PC-9 (cell line): ENCODE data around the gene FGF23.

Experiments used
- EZH2 ChIP-seq: fragments of 200-600 bp; sonication (generic); IDR thresholded peaks from 2 replicates; pipeline ENCODE4 v1.8.0; 2017; ENCODE audit warnings: antibody characterized with exemption, low read depth
- TF ChIP-seq, protein P1 (sequence below): fragments of 200-600 bp; sonication (generic); conservative IDR thresholded peaks from 2 replicates; pipeline ENCODE4 v1.6.1; 2017; ENCODE audit warnings: mixed run types, antibody characterized with exemption, mild to moderate bottlenecking, moderate library complexity

DNA sequence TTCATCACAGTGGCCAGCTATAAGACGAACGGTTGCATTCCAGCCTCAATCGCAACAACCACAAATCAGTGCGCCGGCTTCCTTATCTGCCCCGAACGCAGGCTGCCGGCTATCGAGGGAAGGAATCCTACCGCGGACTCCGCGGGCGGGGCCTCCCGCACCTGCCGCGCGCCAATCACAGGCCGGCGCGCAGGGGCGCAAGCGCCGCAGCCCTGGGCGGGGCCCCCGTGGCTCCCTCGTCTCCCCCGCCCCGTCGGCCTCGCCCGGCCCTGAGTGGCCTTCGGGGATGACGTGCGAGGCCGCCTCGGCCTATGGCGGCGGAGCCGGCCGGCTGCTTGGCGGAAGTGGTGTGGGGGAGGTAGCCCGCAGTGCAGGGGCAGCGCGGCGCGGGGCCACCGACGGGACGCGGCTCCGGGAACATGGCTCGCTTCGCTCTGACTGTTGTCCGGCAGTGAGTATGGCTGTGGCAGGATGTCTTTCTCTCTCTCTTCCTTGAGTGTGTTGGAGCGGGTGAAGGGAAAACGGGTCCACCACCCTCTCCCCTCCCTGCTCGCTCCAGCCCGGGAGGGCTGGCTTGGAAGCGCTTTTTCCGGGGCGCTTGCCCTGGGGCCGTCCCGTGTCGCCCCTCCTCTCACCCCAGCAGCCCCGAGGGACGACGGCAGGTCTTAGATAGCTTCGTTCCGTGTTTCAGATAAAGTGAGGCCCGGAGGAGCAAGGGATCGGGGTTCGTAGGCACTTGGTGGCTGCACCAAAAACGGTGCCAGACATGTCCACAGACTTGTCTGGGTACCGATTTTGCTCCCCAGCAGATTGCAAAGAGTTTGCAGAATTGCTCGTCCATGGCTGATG, 58.4 kb downstream of the FGF23 start, which contains the start of gene TIGAR:
- TF ChIP-seq, protein P1, sequence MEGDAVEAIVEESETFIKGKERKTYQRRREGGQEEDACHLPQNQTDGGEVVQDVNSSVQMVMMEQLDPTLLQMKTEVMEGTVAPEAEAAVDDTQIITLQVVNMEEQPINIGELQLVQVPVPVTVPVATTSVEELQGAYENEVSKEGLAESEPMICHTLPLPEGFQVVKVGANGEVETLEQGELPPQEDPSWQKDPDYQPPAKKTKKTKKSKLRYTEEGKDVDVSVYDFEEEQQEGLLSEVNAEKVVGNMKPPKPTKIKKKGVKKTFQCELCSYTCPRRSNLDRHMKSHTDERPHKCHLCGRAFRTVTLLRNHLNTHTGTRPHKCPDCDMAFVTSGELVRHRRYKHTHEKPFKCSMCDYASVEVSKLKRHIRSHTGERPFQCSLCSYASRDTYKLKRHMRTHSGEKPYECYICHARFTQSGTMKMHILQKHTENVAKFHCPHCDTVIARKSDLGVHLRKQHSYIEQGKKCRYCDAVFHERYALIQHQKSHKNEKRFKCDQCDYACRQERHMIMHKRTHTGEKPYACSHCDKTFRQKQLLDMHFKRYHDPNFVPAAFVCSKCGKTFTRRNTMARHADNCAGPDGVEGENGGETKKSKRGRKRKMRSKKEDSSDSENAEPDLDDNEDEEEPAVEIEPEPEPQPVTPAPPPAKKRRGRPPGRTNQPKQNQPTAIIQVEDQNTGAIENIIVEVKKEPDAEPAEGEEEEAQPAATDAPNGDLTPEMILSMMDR, result no peak
- TF ChIP-seq EZH2, result no peak
